ENCODE results near the gene PAFAH2.

DNA sequence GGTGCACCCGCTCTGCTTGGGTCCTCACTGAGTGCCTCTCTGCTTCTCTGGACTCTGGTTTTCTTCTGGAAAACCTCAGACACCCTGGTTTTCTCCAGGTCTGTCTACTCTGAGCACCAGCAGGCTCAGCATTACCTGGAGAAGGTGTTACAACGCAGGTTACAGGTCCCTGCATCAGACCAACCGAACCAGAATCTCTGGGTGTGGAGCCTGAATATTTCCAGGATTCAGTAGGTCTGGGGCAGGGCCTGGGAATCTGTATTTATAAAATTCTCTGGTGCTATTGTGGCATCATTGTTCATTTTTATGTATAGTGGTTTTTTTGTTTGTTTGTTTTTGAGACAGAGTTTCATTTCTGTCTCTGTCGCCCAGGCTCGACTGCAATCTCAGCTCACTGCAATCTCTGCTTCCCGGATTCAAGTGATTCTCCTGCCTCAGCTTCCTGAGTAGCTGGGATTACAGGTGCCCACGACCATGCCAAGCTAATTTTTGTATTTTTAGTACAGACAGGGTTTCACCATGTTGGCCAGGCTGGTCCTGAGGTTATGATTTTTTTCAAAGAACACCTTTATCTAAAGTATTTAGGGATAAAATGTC lies 49.5 kb upstream of the PAFAH2 start:
- TF ChIP-seq, protein P1, sequence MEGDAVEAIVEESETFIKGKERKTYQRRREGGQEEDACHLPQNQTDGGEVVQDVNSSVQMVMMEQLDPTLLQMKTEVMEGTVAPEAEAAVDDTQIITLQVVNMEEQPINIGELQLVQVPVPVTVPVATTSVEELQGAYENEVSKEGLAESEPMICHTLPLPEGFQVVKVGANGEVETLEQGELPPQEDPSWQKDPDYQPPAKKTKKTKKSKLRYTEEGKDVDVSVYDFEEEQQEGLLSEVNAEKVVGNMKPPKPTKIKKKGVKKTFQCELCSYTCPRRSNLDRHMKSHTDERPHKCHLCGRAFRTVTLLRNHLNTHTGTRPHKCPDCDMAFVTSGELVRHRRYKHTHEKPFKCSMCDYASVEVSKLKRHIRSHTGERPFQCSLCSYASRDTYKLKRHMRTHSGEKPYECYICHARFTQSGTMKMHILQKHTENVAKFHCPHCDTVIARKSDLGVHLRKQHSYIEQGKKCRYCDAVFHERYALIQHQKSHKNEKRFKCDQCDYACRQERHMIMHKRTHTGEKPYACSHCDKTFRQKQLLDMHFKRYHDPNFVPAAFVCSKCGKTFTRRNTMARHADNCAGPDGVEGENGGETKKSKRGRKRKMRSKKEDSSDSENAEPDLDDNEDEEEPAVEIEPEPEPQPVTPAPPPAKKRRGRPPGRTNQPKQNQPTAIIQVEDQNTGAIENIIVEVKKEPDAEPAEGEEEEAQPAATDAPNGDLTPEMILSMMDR (IDR thresholded peaks at IDR 0.05) = no peak
- no peak for TF ChIP-seq POLR2A (IDR thresholded peaks at IDR 0.05)
- no peak for TF ChIP-seq EP300 (IDR thresholded peaks at IDR 0.05)
